Measurements from ENCODE around the gene TCHP.
"Not testable (repeated sequence)": the region's sequence is repeated elsewhere in the genome, so short reads cannot be mapped to it uniquely, and the experiment has no call there.

The TCHP gene, protein sequence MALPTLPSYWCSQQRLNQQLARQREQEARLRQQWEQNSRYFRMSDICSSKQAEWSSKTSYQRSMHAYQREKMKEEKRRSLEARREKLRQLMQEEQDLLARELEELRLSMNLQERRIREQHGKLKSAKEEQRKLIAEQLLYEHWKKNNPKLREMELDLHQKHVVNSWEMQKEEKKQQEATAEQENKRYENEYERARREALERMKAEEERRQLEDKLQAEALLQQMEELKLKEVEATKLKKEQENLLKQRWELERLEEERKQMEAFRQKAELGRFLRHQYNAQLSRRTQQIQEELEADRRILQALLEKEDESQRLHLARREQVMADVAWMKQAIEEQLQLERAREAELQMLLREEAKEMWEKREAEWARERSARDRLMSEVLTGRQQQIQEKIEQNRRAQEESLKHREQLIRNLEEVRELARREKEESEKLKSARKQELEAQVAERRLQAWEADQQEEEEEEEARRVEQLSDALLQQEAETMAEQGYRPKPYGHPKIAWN

DNA sequence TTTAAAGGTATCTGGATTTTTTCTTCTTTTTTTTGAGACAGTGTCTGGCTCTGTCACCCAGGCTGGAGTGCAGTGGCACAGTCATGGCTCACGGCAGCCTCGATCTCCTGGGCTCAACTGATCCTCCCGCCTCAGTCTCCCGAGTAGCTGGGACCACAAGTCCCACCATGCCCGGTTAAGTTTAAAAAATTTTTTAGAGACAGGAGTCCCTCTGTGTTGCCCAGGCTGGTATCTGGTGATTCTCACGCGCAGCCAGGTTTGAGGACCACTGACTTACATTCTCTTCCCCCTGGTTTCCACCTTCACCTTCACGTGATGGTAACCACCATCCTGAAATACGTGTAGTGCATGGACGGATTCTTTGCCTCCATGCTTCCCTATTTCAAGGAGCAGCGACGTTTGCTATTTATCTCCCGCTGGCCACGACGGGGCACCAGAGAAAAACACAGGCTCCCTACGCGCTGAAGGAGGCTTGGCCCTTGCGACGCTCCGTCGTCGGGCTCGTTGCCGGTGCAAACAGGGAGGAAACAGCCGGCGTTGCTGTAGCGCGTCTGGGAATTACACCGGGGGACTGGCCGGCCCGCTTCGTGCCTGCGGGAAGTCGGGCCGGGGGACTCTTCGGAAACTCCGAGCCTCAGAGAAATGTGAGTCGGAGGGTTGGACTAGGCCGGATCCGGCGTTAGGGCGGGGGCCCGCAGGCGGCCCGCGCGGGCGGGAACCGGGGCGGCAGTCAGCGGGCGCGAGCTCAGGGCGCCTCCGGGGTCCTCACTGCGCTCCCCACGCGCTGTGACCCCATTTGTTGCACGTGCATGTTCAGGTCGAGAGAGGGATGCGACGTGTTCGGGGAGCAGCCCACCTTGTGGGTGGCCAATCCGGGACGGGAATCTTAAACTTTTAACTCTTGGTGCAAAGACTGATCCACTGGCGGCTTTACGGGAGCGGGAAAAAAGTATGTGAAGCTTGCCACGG is at the start of gene TCHP:
Gene TCHP (plus strand): TSS at position 492 of the 969 bp plus-strand sequence. CDS start 2,753 bp downstream, outside the sequence.
- DNase-seq (ENCODE audit: low read depth in 2 of 2, low spot score in 1 of 2): peak; percentile 38 to 42

DNA sequence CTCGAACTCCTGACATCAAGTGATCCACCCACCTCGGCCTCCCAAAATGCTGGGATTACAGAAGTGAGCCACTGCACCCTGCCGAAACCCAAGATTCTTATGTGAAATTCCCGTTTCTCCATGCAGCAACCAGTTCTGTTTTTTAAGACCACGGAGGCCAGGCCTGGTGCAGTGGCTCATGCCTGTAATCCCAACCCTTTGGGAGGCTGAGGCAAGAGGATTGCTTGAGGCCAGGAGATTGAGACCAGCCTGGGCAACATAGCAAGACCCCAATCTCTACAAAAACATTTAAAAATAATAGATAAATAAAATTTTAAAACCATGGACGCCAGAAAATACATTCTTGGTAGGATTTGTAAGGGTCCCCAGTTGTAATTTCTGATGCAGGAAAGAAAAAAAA is 49.6 kb upstream of the TCHP start:
- DNase-seq (ENCODE audit: low read depth in 2 of 2, low spot score in 1 of 2): not testable (repeated sequence)

DNA sequence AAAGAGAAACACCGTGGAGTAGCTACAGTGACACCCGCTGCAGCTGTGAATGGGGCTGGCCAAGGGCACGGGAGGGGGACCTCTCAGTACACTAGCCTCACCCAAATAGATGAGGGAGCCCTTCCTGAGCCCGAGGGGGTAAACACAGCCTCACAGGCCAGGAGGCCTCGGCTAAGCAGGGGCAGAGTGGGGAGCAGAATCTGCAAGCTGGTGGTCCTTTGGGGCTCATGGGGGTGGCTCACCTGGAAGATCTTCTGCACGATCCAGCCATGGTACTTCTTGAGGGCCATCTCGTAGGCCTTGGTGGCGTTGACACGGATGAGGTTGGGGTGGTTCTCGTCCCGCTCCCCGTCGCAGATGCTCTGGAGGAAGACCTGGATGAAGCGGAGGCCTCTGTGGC is 44.7 kb upstream of the TCHP start:
- no peak for DNase-seq (ENCODE audit: low read depth in 2 of 2, low spot score in 1 of 2)

DNA sequence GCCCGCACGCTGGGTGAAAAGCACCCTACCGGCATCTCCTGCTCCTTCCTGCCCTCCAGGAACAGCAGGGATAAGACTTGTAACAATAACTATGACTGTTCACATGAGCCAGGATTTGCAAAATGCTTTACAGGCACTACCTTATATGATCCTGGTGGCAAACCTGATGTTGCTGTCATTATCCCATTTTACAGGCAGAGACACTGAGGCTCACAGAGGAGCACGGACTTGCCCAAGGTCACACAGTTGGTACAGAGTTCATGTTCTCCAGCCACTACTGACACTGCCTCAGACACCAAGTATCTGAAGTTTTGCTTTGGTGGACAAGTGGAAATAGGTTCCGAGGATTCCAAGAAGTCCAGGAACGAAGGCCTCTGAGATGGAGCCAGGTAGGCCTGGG is 42.4 kb upstream of the TCHP start:
- DNase-seq (ENCODE audit: low read depth in 2 of 2, low spot score in 1 of 2): no peak

DNA sequence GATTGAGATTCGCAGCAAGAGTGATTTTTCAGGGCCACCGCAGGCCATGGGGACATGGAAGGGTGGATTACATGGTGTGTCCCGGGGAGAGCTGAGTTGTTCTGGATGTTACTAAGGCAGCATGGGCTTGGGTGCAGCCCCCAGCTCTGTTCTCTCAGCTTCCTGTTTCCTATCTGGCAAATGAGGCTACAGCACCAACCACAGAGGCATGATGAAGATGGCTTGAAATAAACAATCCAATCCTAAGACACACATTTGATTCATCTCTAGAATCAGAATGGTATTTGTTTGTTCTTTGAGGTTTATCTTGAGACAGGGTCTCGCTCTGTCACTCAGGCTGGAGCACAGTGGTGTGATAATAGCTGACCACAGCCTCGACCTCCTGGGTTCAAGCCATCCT is 41.3 kb upstream of the TCHP start:
- DNase-seq (ENCODE audit: low read depth in 2 of 2, low spot score in 1 of 2): no peak

DNA sequence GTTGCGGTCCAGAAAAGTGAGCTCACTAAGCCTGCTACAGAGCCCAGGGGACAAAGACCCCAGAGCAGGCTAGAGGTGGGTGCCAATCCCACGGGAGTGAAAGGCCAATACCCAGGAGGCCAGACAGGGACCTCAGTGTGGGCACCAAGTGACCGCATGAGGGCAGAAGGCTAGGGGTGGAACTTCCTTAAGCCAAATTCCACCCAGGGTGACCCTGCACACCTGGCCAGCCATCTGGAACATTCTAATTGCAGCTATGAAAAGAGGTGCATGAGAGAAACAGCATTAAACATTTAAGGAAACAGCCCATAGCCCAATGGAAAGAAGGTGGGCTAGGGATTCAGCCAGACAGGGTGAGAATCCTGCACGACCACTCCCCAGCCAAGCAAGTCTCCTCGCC is 39.1 kb upstream of the TCHP start:
- no peak for DNase-seq (ENCODE audit: low read depth in 2 of 2, low spot score in 1 of 2)

DNA sequence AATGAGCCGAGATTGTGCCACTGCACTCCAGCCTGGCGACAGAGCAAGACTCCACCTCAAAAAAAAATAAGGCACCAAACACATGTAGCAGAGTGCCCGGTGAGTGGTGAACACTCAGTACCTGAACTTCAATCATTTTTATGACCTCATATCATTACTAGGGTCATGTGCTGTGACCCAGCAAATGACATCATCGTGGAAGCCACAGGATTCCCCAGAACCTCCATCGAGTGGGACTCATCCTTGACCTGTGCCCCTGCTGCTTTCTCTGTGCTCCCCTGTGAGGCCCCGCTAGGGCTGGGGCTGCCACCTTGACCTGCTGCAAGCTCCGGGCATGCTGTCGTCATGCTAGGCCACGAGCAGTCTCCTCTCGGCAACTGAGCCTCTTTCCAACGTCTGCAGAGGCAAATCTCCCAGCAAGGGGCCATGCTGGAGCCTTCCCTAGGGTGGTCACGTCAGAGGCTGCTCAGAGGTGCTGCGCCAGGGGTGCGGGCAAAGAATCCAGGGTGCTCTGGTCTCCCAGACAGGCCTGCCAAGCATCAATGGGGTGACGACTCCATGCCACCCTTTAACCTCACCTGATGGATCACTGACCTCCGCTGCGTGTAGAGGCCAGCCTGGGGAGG is 38.3 kb upstream of the TCHP start:
- no peak for DNase-seq (ENCODE audit: low read depth in 2 of 2, low spot score in 1 of 2)

DNA sequence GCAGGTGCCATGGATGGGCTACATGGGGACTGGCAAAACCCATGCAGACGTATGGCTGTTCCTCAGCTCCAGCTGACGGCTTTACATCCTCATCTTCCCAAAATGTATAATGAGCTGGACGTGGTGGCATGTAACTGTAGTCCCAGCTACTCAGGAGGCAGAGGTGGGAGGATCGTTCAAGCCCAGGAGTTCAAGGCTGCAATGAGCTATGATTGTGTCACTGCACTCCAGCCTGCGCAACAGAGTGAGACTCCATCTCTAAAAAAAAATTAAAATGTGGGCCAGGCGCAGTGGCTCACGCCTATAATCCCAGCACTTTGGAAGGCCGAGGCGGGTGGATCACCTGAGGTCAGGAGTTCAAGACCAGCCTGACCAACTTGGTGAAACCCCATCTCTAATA is 37.6 kb upstream of the TCHP start:
- not testable (repeated sequence) for DNase-seq (ENCODE audit: low read depth in 2 of 2, low spot score in 1 of 2)

DNA sequence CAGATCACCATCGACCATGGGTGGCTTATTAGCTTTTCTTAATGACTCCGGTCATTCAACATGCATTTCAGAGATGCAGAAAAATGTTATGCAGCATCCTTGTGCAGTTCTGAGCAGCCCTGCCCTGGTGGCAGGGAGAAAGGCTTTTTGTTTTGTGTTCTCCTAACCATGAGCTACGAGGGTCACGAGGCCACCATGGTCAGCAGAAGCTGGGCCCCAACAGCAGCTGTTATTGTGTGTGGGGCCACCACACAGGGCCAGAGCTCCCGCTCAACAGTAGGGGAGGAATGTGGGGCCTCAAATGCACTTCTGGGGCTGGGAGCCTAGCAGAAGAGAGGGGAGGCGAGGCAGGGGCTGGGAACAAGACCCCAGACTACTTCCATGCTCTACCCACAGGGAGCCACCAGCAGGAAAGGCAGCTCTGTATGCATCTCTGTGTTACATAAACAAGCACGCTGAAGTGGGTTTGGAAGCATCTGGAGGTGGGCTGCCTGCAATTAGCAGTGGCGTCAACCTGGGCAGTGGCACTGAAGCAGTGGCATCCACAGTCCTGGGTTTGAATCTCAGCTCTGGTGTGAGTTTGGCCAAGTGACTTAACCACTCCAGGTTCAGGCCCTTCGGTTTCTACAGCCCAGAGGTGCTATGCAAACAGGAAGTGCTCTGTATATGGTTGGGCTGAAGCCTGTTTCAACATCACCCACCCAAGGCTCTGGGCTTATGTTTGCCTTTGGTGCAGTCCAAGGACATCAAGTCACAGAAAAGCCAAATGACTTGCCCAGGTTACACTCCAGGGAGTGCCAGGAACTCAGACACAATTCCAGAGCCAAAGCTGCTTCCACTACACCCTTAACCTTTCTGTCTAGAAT is 36.0 kb upstream of the TCHP start:
- DNase-seq (ENCODE audit: low read depth in 2 of 2, low spot score in 1 of 2): no peak

DNA sequence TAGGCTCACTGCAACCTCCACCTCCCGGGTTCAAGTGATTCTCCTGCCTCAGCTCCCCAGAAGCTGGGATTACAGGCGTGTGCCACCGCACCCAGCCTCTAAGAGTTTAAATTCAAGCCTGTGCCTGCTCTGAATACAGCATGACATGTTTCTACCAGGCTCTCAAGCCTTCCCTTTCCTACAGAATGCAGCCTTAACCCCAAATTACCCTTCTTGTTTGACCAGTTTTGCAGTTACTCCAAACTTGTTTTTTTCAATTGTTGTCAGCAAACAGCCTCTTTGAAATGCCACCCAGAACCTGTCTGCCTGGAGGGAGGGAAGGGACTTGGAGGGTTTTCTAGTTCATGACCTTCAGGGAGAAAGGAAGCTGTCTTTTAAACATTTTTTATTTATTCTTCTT is 35.2 kb upstream of the TCHP start:
- no peak for DNase-seq (ENCODE audit: low read depth in 2 of 2, low spot score in 1 of 2)

DNA sequence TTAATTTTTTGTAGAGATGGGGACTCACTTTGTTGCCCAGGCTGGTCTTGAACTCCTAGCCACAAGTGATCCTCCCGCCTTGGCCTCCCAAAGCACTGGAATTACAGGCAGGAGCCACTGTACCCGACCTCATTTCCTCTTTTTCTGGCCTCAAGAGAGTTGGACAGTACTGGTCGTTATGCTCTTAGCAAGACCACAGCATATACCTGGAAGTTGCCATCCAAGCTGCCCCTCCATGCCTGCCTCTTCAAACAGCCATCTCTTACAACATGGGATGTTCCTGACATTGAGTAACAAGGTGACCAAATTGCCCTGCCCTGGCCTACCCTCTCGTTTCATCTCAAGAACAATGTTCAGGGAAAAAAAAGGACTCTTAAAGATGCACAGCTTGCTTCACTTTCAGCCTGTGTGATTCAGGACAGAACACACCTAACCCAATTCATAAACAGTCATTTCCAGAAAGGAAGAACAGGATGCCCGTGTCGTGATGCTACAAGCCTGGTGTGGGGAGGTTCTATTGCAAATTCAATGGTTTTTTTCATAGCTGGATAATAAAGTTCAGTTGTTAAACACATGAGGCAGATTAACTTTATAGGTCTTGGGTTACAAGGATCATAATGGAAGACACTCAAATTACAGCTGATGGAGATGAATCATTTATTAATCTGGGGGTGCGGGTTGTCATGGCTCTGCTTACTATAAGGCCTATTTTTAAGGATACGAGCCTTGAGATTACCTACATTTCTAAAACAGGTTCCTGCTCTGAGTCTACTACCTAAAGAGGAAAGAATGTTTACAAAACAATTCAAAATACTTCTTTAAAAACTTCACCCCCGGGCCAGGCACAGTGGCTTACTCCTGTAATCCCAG is 31.7 kb upstream of the TCHP start:
- no peak for DNase-seq (ENCODE audit: low read depth in 2 of 2, low spot score in 1 of 2)

DNA sequence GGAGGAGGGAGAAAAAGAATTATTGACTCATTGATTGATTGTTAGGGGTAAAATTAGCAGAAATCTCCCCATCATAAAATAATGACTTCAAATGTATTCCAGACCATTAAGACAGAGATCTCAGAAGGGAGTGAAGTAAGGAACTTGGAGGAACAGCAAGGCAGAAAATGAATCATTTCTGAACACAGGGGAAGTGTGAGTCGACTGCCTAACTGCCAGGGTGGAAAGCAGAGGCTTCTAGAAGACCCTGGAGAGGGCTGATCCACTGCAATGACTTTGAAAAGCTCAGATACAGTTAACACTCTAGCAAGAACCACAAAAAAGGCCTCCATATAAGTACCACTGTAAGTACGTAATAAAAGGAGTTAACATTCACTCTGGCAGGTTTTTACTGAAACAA is 29.4 kb upstream of the TCHP start:
- no peak for DNase-seq (ENCODE audit: low read depth in 2 of 2, low spot score in 1 of 2)

DNA sequence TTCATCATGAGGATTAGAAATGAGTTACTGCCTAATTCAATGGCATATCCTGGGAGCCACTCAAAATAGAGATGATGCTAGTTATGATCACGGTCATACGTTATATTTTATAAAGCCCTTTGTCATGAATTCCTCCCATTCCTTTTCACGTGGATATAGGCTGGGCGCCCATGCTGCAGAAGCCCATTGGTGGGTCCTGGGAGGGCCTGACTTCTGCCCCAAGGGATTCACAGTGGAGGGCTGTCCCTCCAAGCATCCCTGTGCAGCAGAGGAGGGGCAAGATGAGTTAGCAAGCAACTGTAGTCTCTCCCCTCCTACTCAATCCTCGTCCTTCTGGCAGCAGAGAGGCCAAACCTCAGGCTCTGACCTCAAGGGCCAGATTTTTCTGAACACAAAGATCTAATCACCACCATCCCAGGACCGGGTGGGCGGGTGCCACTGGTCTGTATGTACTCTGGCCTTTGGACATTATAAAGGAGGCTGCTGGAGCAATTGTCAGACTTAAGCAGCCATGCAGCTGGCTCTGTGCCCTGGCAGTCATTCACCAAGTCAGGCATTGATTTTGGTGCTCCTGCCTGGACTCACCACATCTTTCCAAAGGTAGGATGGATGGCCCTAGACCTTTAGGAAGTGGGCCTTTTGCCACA is 28.3 kb upstream of the TCHP start:
- DNase-seq (ENCODE audit: low read depth in 2 of 2, low spot score in 1 of 2): no peak

DNA sequence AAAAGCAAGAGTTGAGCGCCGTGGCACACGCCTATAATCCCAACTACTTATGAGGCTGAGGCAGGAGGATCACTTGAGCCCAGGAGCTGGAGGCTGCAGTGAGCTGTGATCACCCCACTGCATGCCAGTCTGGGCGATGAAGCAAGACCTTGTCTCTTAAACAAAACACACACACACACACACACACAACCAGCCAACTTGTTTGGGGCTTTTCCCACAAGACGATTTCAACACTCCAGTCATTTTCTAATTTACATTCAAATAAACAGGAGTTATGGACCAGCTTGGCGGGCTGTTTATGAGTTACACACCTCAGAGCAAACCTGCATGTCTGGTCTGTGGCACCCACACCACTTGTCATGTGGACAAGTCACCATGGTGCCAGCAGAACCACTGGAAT is 26.4 kb upstream of the TCHP start:
- no peak for DNase-seq (ENCODE audit: low read depth in 2 of 2, low spot score in 1 of 2)

DNA sequence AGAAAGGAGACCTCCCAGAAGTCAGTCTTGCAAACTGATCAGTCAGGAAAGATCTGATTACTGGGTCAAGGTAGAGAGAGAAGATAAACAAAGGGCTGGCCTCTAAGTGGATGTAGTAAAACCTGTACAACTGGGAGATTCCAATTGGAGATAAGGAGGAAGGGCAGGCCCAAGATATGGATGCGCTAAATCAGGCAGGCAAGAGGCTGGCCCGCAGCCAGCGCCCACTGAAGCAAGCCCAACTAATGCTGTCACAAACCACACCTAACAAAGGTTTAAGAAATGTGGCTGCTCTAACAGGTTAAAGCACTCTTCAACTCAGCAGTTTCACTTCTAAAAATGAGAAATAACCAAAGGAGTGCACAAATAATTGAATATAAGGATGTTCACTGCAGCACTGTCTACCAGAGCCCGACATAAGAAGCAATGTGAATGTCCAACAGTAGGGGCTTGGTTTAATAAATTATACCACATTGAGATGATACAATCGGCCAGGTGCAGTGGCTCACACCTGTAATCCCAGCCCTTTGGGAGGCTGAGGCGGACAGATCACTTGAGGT is 24.4 kb upstream of the TCHP start:
- no peak for DNase-seq (ENCODE audit: low read depth in 2 of 2, low spot score in 1 of 2)

DNA sequence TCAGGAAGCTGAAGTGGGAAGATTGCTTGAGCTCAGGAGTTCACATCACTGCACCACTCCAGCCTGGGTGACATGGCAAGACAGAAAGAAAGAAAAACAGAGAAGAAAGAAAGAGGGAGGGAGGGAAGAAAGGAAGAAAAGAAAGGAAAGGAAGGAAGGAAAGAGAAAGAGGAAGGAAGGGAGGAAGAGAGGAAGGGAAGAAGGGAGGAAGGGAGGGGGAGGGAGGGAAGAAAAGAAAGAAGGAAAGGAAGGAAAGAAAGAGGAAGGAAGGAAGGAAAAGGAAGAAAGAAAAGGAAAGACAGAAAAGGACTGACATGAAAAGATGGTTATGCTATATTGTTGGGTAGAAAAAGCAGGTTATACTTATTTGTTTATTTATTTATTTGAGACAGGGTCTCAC is 23.7 kb upstream of the TCHP start:
- no peak for DNase-seq (ENCODE audit: low read depth in 2 of 2, low spot score in 1 of 2)

DNA sequence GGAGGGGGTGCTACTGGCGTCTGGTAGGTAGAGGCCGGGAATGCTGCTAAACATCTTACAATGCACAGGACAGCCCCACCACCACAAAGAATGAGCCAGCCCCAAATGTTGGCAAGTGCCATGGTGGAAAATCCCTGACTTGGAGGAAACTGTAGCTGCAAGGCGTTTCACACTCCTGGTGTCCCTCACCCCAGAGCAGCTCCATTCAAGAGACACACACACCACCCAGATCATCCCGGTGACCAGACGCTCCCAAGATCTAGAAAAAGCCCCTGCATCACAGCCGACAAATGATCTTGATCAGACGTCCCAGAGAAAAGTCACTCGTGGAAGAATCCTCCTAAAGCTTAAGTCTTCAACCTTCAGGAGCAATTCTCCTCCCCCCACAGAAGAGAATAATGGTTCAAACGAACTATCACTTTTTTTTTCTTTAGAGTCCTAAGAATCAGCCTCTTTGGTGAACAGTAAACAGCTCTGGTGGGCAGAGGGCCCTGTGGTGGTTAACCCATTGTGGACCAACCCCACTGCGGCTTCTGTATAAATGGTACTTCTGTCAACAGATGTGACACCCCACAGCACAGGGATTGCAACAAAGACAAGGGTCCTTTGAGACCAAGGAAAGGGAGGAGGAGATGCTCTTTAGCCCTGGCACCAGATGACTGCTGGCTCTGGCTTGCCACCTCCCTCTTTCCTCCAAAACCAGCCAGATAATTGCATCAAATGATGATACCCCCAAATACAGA is 22.4 kb upstream of the TCHP start:
- no peak for DNase-seq (ENCODE audit: low read depth in 2 of 2, low spot score in 1 of 2)

DNA sequence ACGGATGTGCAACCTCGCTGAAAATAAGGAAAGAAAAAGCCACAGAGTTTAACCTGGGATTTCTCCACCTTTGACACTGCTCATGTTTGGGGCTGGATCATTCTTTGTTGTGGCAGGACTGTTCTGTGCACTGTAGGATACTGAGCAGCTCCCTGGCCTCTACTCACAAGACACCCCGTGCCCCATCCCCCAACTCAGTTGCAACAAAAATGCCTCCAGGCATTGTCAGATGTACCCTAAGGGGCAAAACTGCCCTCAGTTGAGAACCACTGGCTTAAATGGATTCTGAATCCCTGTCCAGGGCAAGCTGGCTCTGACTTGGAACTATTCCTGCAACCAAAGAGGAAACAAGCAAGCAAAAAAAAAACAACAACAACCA is 21.8 kb upstream of the TCHP start:
- DNase-seq (ENCODE audit: low read depth in 2 of 2, low spot score in 1 of 2): no peak
